Measurements from ENCODE around the gene CETN2. TPM values are rescaled to one million over a fixed set of nuclear protein-coding genes. Genes with fewer than 3 reads are reported as not detected.

Gene CETN2
- 10 to 100 TPM; 44.1 to 54.3 TPM for total RNA-seq
- 76.6 TPM for polyA plus RNA-seq (2013, experiment 1 of 2)
- polyA plus RNA-seq (2013, experiment 2 of 2), result 74.4 TPM
- long read RNA-seq, experiment 1, partial matches to known transcripts, result 31 of 48 reads
- long read RNA-seq, experiment 1, other reads (novel, unspliced or antisense), result 14 of 48 reads
- long read RNA-seq, experiment 2, transcript CETN2-201 (5 exons, 1,454 nt), result major isoform, 87 of 98 reads
- long read RNA-seq, experiment 2, partial matches to known transcripts, result 8 of 98 reads
- long read RNA-seq, experiment 2, other reads (novel, unspliced or antisense), result 2 of 98 reads
- long read RNA-seq, experiment 3, transcript CETN2-201 (5 exons, 1,454 nt), result major isoform, 43 of 53 reads
- long read RNA-seq, experiment 3, partial matches to known transcripts, result 9 of 53 reads
- long read RNA-seq, experiment 3, other reads (novel, unspliced or antisense), result 1 of 53 reads
- long read RNA-seq, experiment 4, transcript CETN2-201 (5 exons, 1,454 nt), result major isoform, 202 of 214 reads
- long read RNA-seq, experiment 4, partial matches to known transcripts, result 8 of 214 reads
- long read RNA-seq, experiment 4, other reads (novel, unspliced or antisense), result 4 of 214 reads

DNA sequence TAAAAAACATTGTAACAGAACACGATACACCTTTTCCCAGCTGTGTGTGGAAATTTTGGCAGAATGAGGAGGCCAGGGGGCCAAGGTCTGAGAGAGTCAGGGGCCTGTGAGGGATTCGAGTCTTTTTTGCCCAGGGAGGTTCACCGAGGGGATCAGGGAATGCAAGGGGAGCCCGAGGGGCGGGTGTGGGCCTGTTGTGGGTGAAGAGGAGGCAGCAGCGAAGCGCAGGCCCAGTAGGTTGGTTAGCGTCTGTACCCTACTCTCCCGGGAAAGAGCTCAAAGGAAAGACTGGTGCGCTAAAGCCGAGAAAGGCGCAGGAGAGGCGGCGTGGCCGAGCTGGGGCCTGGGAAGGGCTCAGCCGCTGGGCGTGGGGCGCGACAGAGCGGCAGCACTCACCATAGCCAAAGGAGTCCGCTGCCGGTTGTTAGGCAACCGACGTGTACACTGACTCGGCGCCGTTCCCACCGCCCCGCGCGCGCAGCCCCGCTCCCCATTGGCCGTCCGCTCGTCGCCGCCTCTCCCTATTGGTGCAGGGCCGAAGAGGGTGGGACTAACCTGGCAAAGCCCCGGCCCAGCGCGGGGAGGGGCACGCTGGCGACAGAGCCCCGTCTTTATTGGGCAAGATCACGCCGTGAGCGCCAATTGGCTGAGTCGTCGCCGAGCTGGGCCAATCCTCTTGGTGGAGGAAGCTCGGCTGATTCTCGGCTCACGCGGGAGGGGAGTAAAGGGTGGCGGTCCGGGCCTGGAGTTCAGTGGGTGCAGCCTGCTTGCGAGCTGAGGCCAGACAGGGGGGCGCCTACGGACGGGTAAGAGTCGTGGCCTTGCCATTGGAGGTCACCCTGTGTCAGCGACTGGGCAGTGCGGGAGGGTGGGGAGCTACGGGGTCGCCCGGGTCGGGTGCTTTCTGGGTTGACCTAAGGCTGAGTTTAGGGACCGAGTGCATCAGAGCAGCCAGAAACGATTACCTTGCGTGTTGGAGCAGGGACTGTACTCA lies at the start of gene CETN2, which contains the start of gene NSDHL:
Gene CETN2, minus strand, starts transcription at position 446 of the 994 bp plus-strand sequence. Its CDS starts 47 bp downstream, at position 399.
Gene NSDHL, plus strand, starts transcription at position 752 of the 994 bp plus-strand sequence. CDS start 15,262 bp downstream, outside the sequence.
- Mint-ChIP-seq H3K4me3 (peak within 1 kb of the TSS; percentile 91), H3K27ac (peak within 1 kb of the TSS; percentile 97), H3K9me3 (peaks cover 86% of the 10 kb centered on the region), H3K27me3 (ENCODE audit: insufficient read depth) (peaks cover 1% of the 10 kb centered on the region), H3K4me1 (no peaks in the 10 kb centered on the region), H3K36me3 (ENCODE audit: low read depth) (peaks cover 38% of the 10 kb centered on the region)
- 0% methylated on average over 70 of the region's 71 CpGs; no CpG with 5 or more reads in 1 of the 2 experiments for WGBS, 2 experiments (ENCODE audit: insufficient coverage in 1 of 2, insufficient read length in 1 of 2)
- Histone ChIP-seq H3K4me3 (ENCODE audit: low read length) (peak within 1 kb of the TSS; percentile 92), H3K27me3 (ENCODE audit: control insufficient read depth, insufficient read depth, low read length, poor library complexity, severe bottlenecking) (no peaks in the 10 kb centered on the region), H3K9me3 (ENCODE audit: control insufficient read depth, low read length) (no peaks in the 10 kb centered on the region), H3K9ac (ENCODE audit: extremely low read depth, low read length, poor library complexity, severe bottlenecking) (peak within 1 kb of the TSS; percentile 90), H3K4me1 (ENCODE audit: control insufficient read depth, insufficient read depth, low read length) (no peaks in the 10 kb centered on the region), H3K36me3 (ENCODE audit: control insufficient read depth, insufficient read depth, low read length) (peaks cover 24% of the 10 kb centered on the region), H3K27ac (ENCODE audit: low read depth, low read length) (peak within 1 kb of the TSS; percentile 53)
- TF ChIP-seq, protein P1, sequence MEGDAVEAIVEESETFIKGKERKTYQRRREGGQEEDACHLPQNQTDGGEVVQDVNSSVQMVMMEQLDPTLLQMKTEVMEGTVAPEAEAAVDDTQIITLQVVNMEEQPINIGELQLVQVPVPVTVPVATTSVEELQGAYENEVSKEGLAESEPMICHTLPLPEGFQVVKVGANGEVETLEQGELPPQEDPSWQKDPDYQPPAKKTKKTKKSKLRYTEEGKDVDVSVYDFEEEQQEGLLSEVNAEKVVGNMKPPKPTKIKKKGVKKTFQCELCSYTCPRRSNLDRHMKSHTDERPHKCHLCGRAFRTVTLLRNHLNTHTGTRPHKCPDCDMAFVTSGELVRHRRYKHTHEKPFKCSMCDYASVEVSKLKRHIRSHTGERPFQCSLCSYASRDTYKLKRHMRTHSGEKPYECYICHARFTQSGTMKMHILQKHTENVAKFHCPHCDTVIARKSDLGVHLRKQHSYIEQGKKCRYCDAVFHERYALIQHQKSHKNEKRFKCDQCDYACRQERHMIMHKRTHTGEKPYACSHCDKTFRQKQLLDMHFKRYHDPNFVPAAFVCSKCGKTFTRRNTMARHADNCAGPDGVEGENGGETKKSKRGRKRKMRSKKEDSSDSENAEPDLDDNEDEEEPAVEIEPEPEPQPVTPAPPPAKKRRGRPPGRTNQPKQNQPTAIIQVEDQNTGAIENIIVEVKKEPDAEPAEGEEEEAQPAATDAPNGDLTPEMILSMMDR (conservative IDR thresholded peaks at IDR 0.05), result no peak
- DNase-seq, result peak; percentile 97

DNA sequence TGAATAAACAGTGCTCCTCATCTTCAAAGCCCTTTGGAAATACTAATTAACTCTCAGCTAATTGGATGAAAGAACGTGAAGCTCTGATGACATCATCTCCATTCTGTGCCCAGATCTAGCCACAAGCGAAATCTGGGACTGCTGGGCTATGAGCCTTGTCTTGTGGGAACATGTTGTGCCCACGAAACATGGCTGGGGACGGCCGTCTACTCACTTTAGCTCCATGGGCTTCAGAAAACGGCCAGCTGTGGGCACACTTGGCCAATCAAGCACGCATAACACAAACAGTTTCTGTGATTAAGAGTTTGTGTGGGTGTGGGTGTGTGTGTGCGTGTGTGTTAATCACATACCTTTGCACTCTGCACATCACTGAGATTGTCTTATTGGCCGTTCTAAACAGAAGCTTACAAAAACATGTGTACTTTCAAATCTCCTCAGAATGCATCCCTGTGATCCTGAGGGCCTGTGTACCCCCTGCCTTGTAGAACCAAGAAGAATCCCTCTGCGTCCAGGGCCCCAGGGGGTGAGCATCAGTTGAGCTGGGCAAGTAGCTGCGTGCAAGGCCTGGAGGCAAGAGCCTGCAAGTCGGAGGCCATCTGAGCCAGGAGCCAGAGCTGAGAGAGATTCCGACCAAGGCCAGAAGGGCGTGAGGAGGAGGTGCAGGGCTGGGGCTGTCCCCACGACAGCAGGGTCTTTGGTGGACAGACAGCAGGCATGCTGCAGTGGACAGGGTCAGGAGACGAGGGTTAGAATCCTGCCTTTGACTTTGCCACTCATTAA lies 48.6 kb upstream of the CETN2 start:
- H3K4me1 ChIP-seq (ENCODE audit: control insufficient read depth, insufficient read depth, low read length), result no peaks in the 10 kb centered on the region
- WGBS, 2 experiments (ENCODE audit: insufficient coverage in 1 of 2, insufficient read length in 1 of 2), result 80 to 87% methylated on average over 1 to 14 of the region's 16 CpGs
- H3K36me3 ChIP-seq (ENCODE audit: control insufficient read depth, insufficient read depth, low read length), result no peaks in the 10 kb centered on the region
- H3K27ac ChIP-seq (ENCODE audit: low read depth, low read length), result no peak overlapping the region
- Mint-ChIP-seq H3K27ac (no peak overlapping the region), H3K4me3 (no peak overlapping the region), H3K4me1 (peaks cover 18% of the 10 kb centered on the region), H3K9me3 (peaks cover 73% of the 10 kb centered on the region), H3K27me3 (ENCODE audit: insufficient read depth) (peaks cover 34% of the 10 kb centered on the region), H3K36me3 (ENCODE audit: low read depth) (no peaks in the 10 kb centered on the region)
- TF ChIP-seq, protein P1 (conservative IDR thresholded peaks at IDR 0.05), result no peak
- H3K4me3 ChIP-seq (ENCODE audit: low read length), result no peak overlapping the region
- DNase-seq, result peak; percentile 28
- no peak overlapping the region for H3K9ac ChIP-seq (ENCODE audit: extremely low read depth, low read length, poor library complexity, severe bottlenecking)
- peaks cover 35% of the 10 kb centered on the region for H3K27me3 ChIP-seq (ENCODE audit: control insufficient read depth, insufficient read depth, low read length, poor library complexity, severe bottlenecking)
- peaks cover 10% of the 10 kb centered on the region for H3K9me3 ChIP-seq (ENCODE audit: control insufficient read depth, low read length)
